Right lobe of liver (tissue), 4 donors: Measurements from ENCODE around the gene RNF11.

ENCODE experiments used
- POLR2A ChIP-seq: fragments of 450-650 bp; IDR thresholded peaks from one replicate; pipeline ENCODE4 v1.6.1; 2017; ENCODE audit warnings: antibody characterized with exemption, mild to moderate bottlenecking
- TF ChIP-seq, protein P1 (sequence below), 4 donors: fragments of 200-600 bp in 3 of 4; fragments of 450-650 bp in 1 of 4; IDR thresholded peaks; one replicate each; pipeline versions ENCODE4 v1.5.1 to v1.8.0; 2016 to 2022; ENCODE audit warnings: antibody characterized with exemption in 4 of 4, mild to moderate bottlenecking in 2 of 4
- donor health status: DM: no; HTN: no; CAD: no.
- donor health status: DM: no; HTN: no; CAD: no.
- donor health status: DM: no; HTN: yes; CAD: no.

DNA sequence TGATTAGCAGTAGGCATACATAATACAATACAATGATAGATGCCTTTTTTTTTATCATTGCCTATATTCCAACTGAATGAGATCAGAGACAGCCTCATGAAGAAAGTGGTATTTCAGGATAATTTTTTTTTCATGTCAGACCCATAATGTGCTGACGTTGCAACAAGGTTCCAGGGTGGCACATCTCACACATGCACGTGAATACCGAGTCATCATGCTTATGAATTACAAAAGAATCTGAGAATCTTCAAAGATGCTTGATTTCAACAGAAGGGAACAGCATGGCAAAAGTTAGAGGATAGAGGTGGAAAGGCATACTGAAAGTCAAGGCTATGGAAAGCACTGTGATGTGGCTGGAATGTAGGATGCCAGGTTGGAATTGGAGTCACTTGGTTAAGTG is 5.0 kb upstream of the RNF11 start:
- TF ChIP-seq, protein P1, sequence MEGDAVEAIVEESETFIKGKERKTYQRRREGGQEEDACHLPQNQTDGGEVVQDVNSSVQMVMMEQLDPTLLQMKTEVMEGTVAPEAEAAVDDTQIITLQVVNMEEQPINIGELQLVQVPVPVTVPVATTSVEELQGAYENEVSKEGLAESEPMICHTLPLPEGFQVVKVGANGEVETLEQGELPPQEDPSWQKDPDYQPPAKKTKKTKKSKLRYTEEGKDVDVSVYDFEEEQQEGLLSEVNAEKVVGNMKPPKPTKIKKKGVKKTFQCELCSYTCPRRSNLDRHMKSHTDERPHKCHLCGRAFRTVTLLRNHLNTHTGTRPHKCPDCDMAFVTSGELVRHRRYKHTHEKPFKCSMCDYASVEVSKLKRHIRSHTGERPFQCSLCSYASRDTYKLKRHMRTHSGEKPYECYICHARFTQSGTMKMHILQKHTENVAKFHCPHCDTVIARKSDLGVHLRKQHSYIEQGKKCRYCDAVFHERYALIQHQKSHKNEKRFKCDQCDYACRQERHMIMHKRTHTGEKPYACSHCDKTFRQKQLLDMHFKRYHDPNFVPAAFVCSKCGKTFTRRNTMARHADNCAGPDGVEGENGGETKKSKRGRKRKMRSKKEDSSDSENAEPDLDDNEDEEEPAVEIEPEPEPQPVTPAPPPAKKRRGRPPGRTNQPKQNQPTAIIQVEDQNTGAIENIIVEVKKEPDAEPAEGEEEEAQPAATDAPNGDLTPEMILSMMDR (IDR thresholded peaks at IDR 0.05) = no peak
- no peak for TF ChIP-seq POLR2A
